ENCODE measurements around the gene ZNF787. TPM values are rescaled to one million over a fixed set of nuclear protein-coding genes. Genes with fewer than 3 reads are reported as not detected.

The ZNF787 gene
- total RNA-seq, 4 donors from 2014 or later: 24.9 to 53.1 (median 27.4) TPM

GRCh38 chr19:56119582-56119978 is 1.5 kb downstream of the ZNF787 start:
- peak; percentile 70 for DNase-seq
- Histone ChIP-seq H3K36me3 (no peaks in the 10 kb centered on the region), H3K4me3 (peak overlapping the region in 3 of 4 donors; percentile 84 to 86 (median 84)), H3K9me3 (no peaks in the 10 kb centered on the region), H3K27ac (peak overlapping the region; percentile 94 to 98 (median 96)), H3K27me3 (no peaks in the 10 kb centered on the region), H3K4me1 (peaks cover 29 to 49% (median 38%) of the 10 kb centered on the region in 4 donors)
- in situ Hi-C loops (cut with MboI; ENCODE audit: low pct_ligation_motif_present in 1 of 4, low pct_unique_long_range_greater_than_20kb in 1 of 4, low sequenced_read_pairs in 3 of 4): no loop called here
- TF ChIP-seq POLR2A (IDR thresholded peaks at IDR 0.05) (no peak), POLR2AphosphoS5 (IDR thresholded peaks at IDR 0.05) (no peak), EP300 (IDR thresholded peaks at IDR 0.05; ENCODE audit: low read depth) (no peak)
- TF ChIP-seq, protein P1, sequence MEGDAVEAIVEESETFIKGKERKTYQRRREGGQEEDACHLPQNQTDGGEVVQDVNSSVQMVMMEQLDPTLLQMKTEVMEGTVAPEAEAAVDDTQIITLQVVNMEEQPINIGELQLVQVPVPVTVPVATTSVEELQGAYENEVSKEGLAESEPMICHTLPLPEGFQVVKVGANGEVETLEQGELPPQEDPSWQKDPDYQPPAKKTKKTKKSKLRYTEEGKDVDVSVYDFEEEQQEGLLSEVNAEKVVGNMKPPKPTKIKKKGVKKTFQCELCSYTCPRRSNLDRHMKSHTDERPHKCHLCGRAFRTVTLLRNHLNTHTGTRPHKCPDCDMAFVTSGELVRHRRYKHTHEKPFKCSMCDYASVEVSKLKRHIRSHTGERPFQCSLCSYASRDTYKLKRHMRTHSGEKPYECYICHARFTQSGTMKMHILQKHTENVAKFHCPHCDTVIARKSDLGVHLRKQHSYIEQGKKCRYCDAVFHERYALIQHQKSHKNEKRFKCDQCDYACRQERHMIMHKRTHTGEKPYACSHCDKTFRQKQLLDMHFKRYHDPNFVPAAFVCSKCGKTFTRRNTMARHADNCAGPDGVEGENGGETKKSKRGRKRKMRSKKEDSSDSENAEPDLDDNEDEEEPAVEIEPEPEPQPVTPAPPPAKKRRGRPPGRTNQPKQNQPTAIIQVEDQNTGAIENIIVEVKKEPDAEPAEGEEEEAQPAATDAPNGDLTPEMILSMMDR (IDR thresholded peaks at IDR 0.05): no peak
- intact Hi-C loops (cut with DNase I; ENCODE audit: low total_unique reads): no loop called here
- WGBS, 2 donors (ENCODE audit: low coverage in 1 of 2): 33% methylated on average over 15 of the region's 16 CpGs; no CpG with 5 or more reads in 1 of the 2 donors

- Histone ChIP-seq H3K36me3 (no peaks in the 10 kb centered on the region), H3K4me1 (peaks cover 33 to 56% (median 42%) of the 10 kb centered on the region in 4 donors), H3K9me3 (no peaks in the 10 kb centered on the region), H3K27me3 (no peaks in the 10 kb centered on the region), H3K4me3 (peak overlapping the region in 1 of 4 donors; percentile 84), H3K27ac (peak overlapping the region; percentile 94 to 98 (median 96))
- no peak for DNase-seq
- TF ChIP-seq POLR2A (IDR thresholded peaks at IDR 0.05) (no peak), POLR2AphosphoS5 (IDR thresholded peaks at IDR 0.05) (no peak), EP300 (IDR thresholded peaks at IDR 0.05; ENCODE audit: low read depth) (no peak)
- TF ChIP-seq, protein P1 (IDR thresholded peaks at IDR 0.05): no peak
- WGBS, 2 donors (ENCODE audit: low coverage in 1 of 2): 49% methylated on average over 8 of the region's 8 CpGs; no CpG with 5 or more reads in 1 of the 2 donors
- in situ Hi-C loops (cut with MboI; ENCODE audit: low pct_ligation_motif_present in 1 of 4, low pct_unique_long_range_greater_than_20kb in 1 of 4, low sequenced_read_pairs in 3 of 4): no loop called here
- intact Hi-C loops (cut with DNase I; ENCODE audit: low total_unique reads): no loop called here
Observed at GRCh38 chr19:56118666-56119581, 2.2 kb downstream of the ZNF787 start.

GRCh38 chr19:56117889-56118288 is 3.2 kb downstream of the ZNF787 start:
- Histone ChIP-seq H3K9me3 (no peaks in the 10 kb centered on the region), H3K27ac (peak overlapping the region in 3 of 4 donors; percentile 95 to 98 (median 97)), H3K4me3 (no peak overlapping the region), H3K27me3 (no peaks in the 10 kb centered on the region), H3K36me3 (no peaks in the 10 kb centered on the region), H3K4me1 (peaks cover 35 to 64% (median 50%) of the 10 kb centered on the region in 4 donors)
- no peak for TF ChIP-seq EP300 (IDR thresholded peaks at IDR 0.05; ENCODE audit: low read depth)
- TF ChIP-seq, protein P1 (IDR thresholded peaks at IDR 0.05): no peak
- TF ChIP-seq POLR2A (IDR thresholded peaks at IDR 0.05): no peak
- TF ChIP-seq POLR2AphosphoS5 (IDR thresholded peaks at IDR 0.05): no peak
- 61% methylated on average over 9 of the region's 9 CpGs; no CpG with 5 or more reads in 1 of the 2 donors for WGBS, 2 donors (ENCODE audit: low coverage in 1 of 2)
- intact Hi-C loops (cut with DNase I; ENCODE audit: low total_unique reads): no loop called here
- DNase-seq: no peak
- in situ Hi-C loops (cut with MboI; ENCODE audit: low pct_ligation_motif_present in 1 of 4, low pct_unique_long_range_greater_than_20kb in 1 of 4, low sequenced_read_pairs in 3 of 4): no loop called here

GRCh38 chr19:56117376-56117884 is 3.7 kb downstream of the ZNF787 start:
- H3K27ac ChIP-seq: peak overlapping the region in 3 of 4 donors; percentile 95 to 98 (median 97)
- H3K27me3 ChIP-seq: no peaks in the 10 kb centered on the region
- WGBS, 2 donors (ENCODE audit: low coverage in 1 of 2): 60 to 72% methylated on average over 1 to 14 of the region's 14 CpGs
- H3K9me3 ChIP-seq: no peaks in the 10 kb centered on the region
- H3K4me1 ChIP-seq: peaks cover 38 to 68% (median 55%) of the 10 kb centered on the region in 4 donors
- TF ChIP-seq, protein P1 (IDR thresholded peaks at IDR 0.05): no peak
- TF ChIP-seq EP300 (IDR thresholded peaks at IDR 0.05; ENCODE audit: low read depth) (no peak), POLR2AphosphoS5 (IDR thresholded peaks at IDR 0.05) (no peak), POLR2A (IDR thresholded peaks at IDR 0.05) (no peak)
- peak; percentile 49 for DNase-seq
- intact Hi-C loops (cut with DNase I; ENCODE audit: low total_unique reads): no loop called here
- no peak overlapping the region for H3K4me3 ChIP-seq
- no peaks in the 10 kb centered on the region for H3K36me3 ChIP-seq
- in situ Hi-C loops (cut with MboI; ENCODE audit: low pct_ligation_motif_present in 1 of 4, low pct_unique_long_range_greater_than_20kb in 1 of 4, low sequenced_read_pairs in 3 of 4): no loop called here
